GM19023 (cell line): ENCODE measurements around the gene TNIP3.
A peak's percentile ranks its signal among the peaks of the same experiment; 100 is the strongest.
"Not testable (repeated sequence)": the region's sequence is repeated elsewhere in the genome, so short reads cannot be mapped to it uniquely, and the experiment has no call there.

ENCODE experiments used
- ATAC-seq: cut with Tn5 transposase; IDR thresholded peaks from one replicate; pipeline ENCODE4 v1.9.1; 2021; ENCODE audit warnings: mild to moderate bottlenecking, moderate library complexity; ENCODE audit not compliant: unreplicated experiment

The TNIP3 gene

GRCh38 chr4:121180558-121180957, 16.4 kb upstream of the TNIP3 start:
- ATAC-seq: no peak

- ATAC-seq: no peak
These were observed 13.4 kb upstream of the TNIP3 start for GRCh38 chr4:121177246-121178137.

- ATAC-seq: no peak
These were observed 12.2 kb upstream of the TNIP3 start for GRCh38 chr4:121176082-121176934.

GRCh38 chr4:121171477-121171876, 7.4 kb upstream of the TNIP3 start:
- not testable (repeated sequence) for ATAC-seq

- peak; percentile 80 for ATAC-seq
These were observed 4.5 kb upstream of the TNIP3 start for GRCh38 chr4:121168446-121169281.

GRCh38 chr4:121166976-121167375, 2.9 kb upstream of the TNIP3 start:
- no peak for ATAC-seq

- no peak for ATAC-seq
These were observed 1.1 kb upstream of the TNIP3 start for GRCh38 chr4:121165206-121165605.

GRCh38 chr4:121156822-121157769, 7.0 kb downstream of the TNIP3 start:
- no peak for ATAC-seq

GRCh38 chr4:121155893-121156292, 8.2 kb downstream of the TNIP3 start:
- ATAC-seq: no peak

- ATAC-seq: no peak
These were observed 10.0 kb downstream of the TNIP3 start for GRCh38 chr4:121154103-121154515.

- ATAC-seq: no peak
These were observed 12.2 kb downstream of the TNIP3 start for GRCh38 chr4:121151942-121152341.

GRCh38 chr4:121150486-121150885, 13.6 kb downstream of the TNIP3 start:
- ATAC-seq: no peak

- ATAC-seq: no peak
These were observed 14.1 kb downstream of the TNIP3 start for GRCh38 chr4:121150003-121150402.

GRCh38 chr4:121148621-121149020, 15.5 kb downstream of the TNIP3 start:
- no peak for ATAC-seq

GRCh38 chr4:121148000-121148399, 16.1 kb downstream of the TNIP3 start:
- ATAC-seq: no peak

GRCh38 chr4:121146530-121146929, 17.6 kb downstream of the TNIP3 start:
- ATAC-seq: no peak

GRCh38 chr4:121145430-121145829, 18.7 kb downstream of the TNIP3 start:
- ATAC-seq: no peak

- no peak for ATAC-seq
These were observed 20.1 kb downstream of the TNIP3 start for GRCh38 chr4:121144021-121144420.

GRCh38 chr4:121143131-121143530, 21.0 kb downstream of the TNIP3 start:
- no peak for ATAC-seq
